Measurements from ENCODE around the gene ARID1B.

- TF ChIP-seq POLR2A (IDR thresholded peaks at IDR 0.05) = no peak
- TF ChIP-seq CTCF (IDR thresholded peaks at IDR 0.05) = no peak
These were observed 409.6 kb downstream of the ARID1B start for GRCh38 chr6:157186785-157187181.
